Motor neuron (in vitro differentiated cells): ENCODE measurements around the gene EHBP1L1. TPM values are rescaled to one million over a fixed set of nuclear protein-coding genes. Genes with fewer than 3 reads are reported as not detected.

Experiments
- ATAC-seq, 8 experiments: fragments of 200-7000 bp; cut with Tn5 transposase; replicated peaks in 6 of 8; 2 replicates each; pipeline ENCODE4 v1.8.0; 2021; ENCODE audit warnings: mild to moderate bottlenecking in 8 of 8, moderate library complexity in 8 of 8
- H3K27ac ChIP-seq, 2 donors: fragments of 250-450 bp; sonication (Bioruptor Pico); 2 replicates each; pipeline ENCODE4 v1.9.0; 2021; ENCODE audit warnings: antibody characterized with exemption in 2 of 2, mild to moderate bottlenecking in 2 of 2, moderate library complexity in 1 of 2
- H3K4me1 ChIP-seq, 2 donors: fragments of 250-450 bp; sonication (Bioruptor Pico); replicated peaks in 1 of 2; 2 replicates each; pipeline ENCODE4 v1.6.1; 2021; ENCODE audit warnings: antibody characterized with exemption in 2 of 2, mild to moderate bottlenecking in 2 of 2, moderate library complexity in 1 of 2
- H3K4me3 ChIP-seq, 5 donors: fragments of 250-450 bp; sonication (Bioruptor Pico); 2 replicates each; pipeline ENCODE4 v1.9.0; 2021; ENCODE audit warnings: antibody characterized with exemption in 5 of 5, mild to moderate bottlenecking in 5 of 5, moderate library complexity in 4 of 5
- WGBS, 10 experiments: fragments of 450-650 bp; shearing (Covaris generic); methylation state at CpG; one replicate each; pipeline ENCODE4 v1.0.0; 2022; 5-methylcytosine and 5-hydroxymethylcytosine counted together
- in situ Hi-C, 9 experiments: fragments of 400-800 bp; cut with MboI; loops; one replicate each; pipeline ENCODE4 v1.15.0; 2021; ENCODE audit warnings: low sequenced_read_pairs in 9 of 9, low pct_unique_long_range_greater_than_20kb in 2 of 9; ENCODE audit not compliant: unreplicated experiment in 9 of 9
- total RNA-seq, 8 experiments: library from RNA; unstranded; fragments of 300-600 nt; gene quantifications; 2 replicates each; pipeline versions ENCODE4 v1.2.3 to v1.2.4, GENCODE V29; 2022

The EHBP1L1 gene
- total RNA-seq, 8 experiments from 2014 or later: 1.5 to 44.6 (median 5.5) TPM

- H3K4me3 ChIP-seq: no peak overlapping the region
- WGBS, 10 experiments: 87 to 100% methylated on average over 1 to 4 of the region's 30 CpGs; no CpG with 5 or more reads in 8 of the 10 experiments
- H3K4me1 ChIP-seq: no peaks in the 10 kb centered on the region
- peak in 4 of 8 experiments; percentile 4 to 11 (median 6) for ATAC-seq
- H3K27ac ChIP-seq: no peak overlapping the region
- in situ Hi-C loops: no loop called here
These were observed 49.2 kb downstream of the EHBP1L1 start for GRCh38 chr11:65624931-65625627.

GRCh38 chr11:65625628-65626342 is 49.9 kb downstream of the EHBP1L1 start:
- 24 to 100% (median 91%) methylated on average over 1 to 18 of the region's 30 CpGs; no CpG with 5 or more reads in 4 of the 10 experiments for WGBS, 10 experiments

GRCh38 chr11:65627202-65627601 is 51.3 kb downstream of the EHBP1L1 start:
- no peaks in the 10 kb centered on the region for H3K4me1 ChIP-seq
- in situ Hi-C loops: no loop called here
- ATAC-seq: no peak
- WGBS, 10 experiments: 80 to 100% (median 93%) methylated on average over 1 to 4 of the region's 13 CpGs; no CpG with 5 or more reads in 7 of the 10 experiments
- no peak overlapping the region for H3K27ac ChIP-seq
- H3K4me3 ChIP-seq: no peak overlapping the region

More at GRCh38 chr11:65625628-65626342, 49.9 kb downstream of the EHBP1L1 start:
- Histone ChIP-seq H3K27ac (no peak overlapping the region), H3K4me1 (no peaks in the 10 kb centered on the region), H3K4me3 (no peak overlapping the region)
- peak; percentile 22 to 83 (median 59) for ATAC-seq
- in situ Hi-C loops: no loop called here

- 100% methylated on average over 1 to 3 of the region's 14 CpGs; no CpG with 5 or more reads in 7 of the 10 experiments for WGBS, 10 experiments
- ATAC-seq: no peak
- in situ Hi-C loops: no loop called here
- Histone ChIP-seq H3K4me3 (no peak overlapping the region), H3K27ac (no peak overlapping the region), H3K4me1 (no peaks in the 10 kb centered on the region)
These were observed 53.7 kb downstream of the EHBP1L1 start for GRCh38 chr11:65629579-65629978.

GRCh38 chr11:65630215-65630614 is 54.4 kb downstream of the EHBP1L1 start:
- WGBS, 10 experiments: 92 to 100% (median 97%) methylated on average over 1 to 5 of the region's 11 CpGs; no CpG with 5 or more reads in 5 of the 10 experiments

GRCh38 chr11:65633390-65634108 is 57.7 kb downstream of the EHBP1L1 start:
- WGBS, 10 experiments: 40 to 100% (median 92%) methylated on average over 1 to 3 of the region's 20 CpGs; no CpG with 5 or more reads in 6 of the 10 experiments
- no peak for ATAC-seq
- no peak overlapping the region for H3K27ac ChIP-seq
- H3K4me1 ChIP-seq: peaks cover 10 to 13% of the 10 kb centered on the region in 2 donors
- in situ Hi-C loops: no loop called here
- H3K4me3 ChIP-seq: no peak overlapping the region

More at GRCh38 chr11:65630215-65630614, 54.4 kb downstream of the EHBP1L1 start:
- in situ Hi-C loops: no loop called here
- H3K4me1 ChIP-seq: no peaks in the 10 kb centered on the region
- ATAC-seq: no peak
- no peak overlapping the region for H3K4me3 ChIP-seq
- no peak overlapping the region for H3K27ac ChIP-seq

- in situ Hi-C loops: no loop called here
These were observed 58.2 kb downstream of the EHBP1L1 start for GRCh38 chr11:65634109-65634436.

GRCh38 chr11:65634440-65634839 is 58.6 kb downstream of the EHBP1L1 start:
- 97 to 100% methylated on average over 1 to 6 of the region's 11 CpGs; no CpG with 5 or more reads in 8 of the 10 experiments for WGBS, 10 experiments
- Histone ChIP-seq H3K27ac (no peak overlapping the region), H3K4me1 (peaks cover 14% of the 10 kb centered on the region in 2 donors), H3K4me3 (no peak overlapping the region)
- in situ Hi-C loops: no loop called here
- no peak for ATAC-seq

More at GRCh38 chr11:65634109-65634436, 58.2 kb downstream of the EHBP1L1 start:
- H3K4me1 ChIP-seq: peaks cover 14% of the 10 kb centered on the region in 2 donors
- WGBS, 10 experiments: 87 to 100% methylated on average over 1 to 3 of the region's 14 CpGs; no CpG with 5 or more reads in 8 of the 10 experiments
- no peak for ATAC-seq
- H3K27ac ChIP-seq: no peak overlapping the region
- no peak overlapping the region for H3K4me3 ChIP-seq

- WGBS, 10 experiments: 93 to 100% (median 100%) methylated on average over 1 to 6 of the region's 46 CpGs; no CpG with 5 or more reads in 7 of the 10 experiments
- Histone ChIP-seq H3K4me3 (no peak overlapping the region), H3K27ac (no peak overlapping the region), H3K4me1 (peaks cover 14% of the 10 kb centered on the region in 2 donors)
- ATAC-seq: no peak
- in situ Hi-C loops: no loop called here
These were observed 59.3 kb downstream of the EHBP1L1 start for GRCh38 chr11:65634905-65635731.

GRCh38 chr11:65636108-65637031 is 60.5 kb downstream of the EHBP1L1 start:
- no peak for ATAC-seq
- Histone ChIP-seq H3K4me3 (no peak overlapping the region), H3K4me1 (peaks cover 14% of the 10 kb centered on the region in 2 donors), H3K27ac (peak overlapping the region in 1 of 2 donors; percentile 16)
- in situ Hi-C loops: no loop called here
- 80 to 100% (median 98%) methylated on average over 1 to 4 of the region's 28 CpGs; no CpG with 5 or more reads in 6 of the 10 experiments for WGBS, 10 experiments

GRCh38 chr11:65637032-65637557 is 61.2 kb downstream of the EHBP1L1 start:
- ATAC-seq: no peak
- in situ Hi-C loops: no loop called here
- H3K4me1 ChIP-seq: peaks cover 14 to 19% of the 10 kb centered on the region in 2 donors
- WGBS, 10 experiments: 56 to 100% (median 93%) methylated on average over 1 to 3 of the region's 3 CpGs; no CpG with 5 or more reads in 1 of the 10 experiments
- peak overlapping the region in 1 of 2 donors; percentile 16 for H3K27ac ChIP-seq
- no peak overlapping the region for H3K4me3 ChIP-seq
